WTC11 (cell line): ENCODE results near the gene PTPRT. TPM values are rescaled to one million over a fixed set of nuclear protein-coding genes. Genes with fewer than 3 reads are reported as not detected.

Experiments
- ATAC-seq: fragments of 200-7000 bp; cut with Tn5 transposase; 2 replicates; pipeline ENCODE4 v1.10.0; 2021; ENCODE audit warnings: mild to moderate bottlenecking, moderate library complexity
- CTCF ChIA-PET: fragments of 300-600 bp; sonication (Branson Sonifier 250); formaldehyde crosslinking; loops from one replicate; lab custom pipeline; 2021; ENCODE audit warnings: antibody characterized with exemption; lab: Charles Lee
- POLR2A ChIA-PET: fragments of 350-600 bp; sonication (Branson Sonifier 250); formaldehyde crosslinking; loops from one replicate; lab custom pipeline; 2021; ENCODE audit warnings: antibody characterized with exemption; lab: Charles Lee
- DNase-seq: peaks from one replicate; pipeline ENCODE4 v3.0.0; 2021; ENCODE audit warnings: low spot score
- H3K27ac Mint-ChIP-seq: 2 replicates; pipeline ENCODE4 v1.8.0; 2021; ENCODE audit warnings: mixed read lengths
- H3K27me3 Mint-ChIP-seq: 2 replicates; pipeline ENCODE4 v1.8.0; 2021; ENCODE audit warnings: low read depth, mild to moderate bottlenecking, moderate library complexity, mixed read lengths
- H3K36me3 Mint-ChIP-seq: 2 replicates; pipeline ENCODE4 v1.8.0; 2021; ENCODE audit warnings: mixed read lengths
- H3K4me1 Mint-ChIP-seq: 2 replicates; pipeline ENCODE4 v1.8.0; 2022; ENCODE audit warnings: mixed read lengths
- H3K4me3 Mint-ChIP-seq: 2 replicates; pipeline ENCODE4 v1.8.0; 2021; ENCODE audit warnings: mild to moderate bottlenecking, moderate library complexity, mixed read lengths
- H3K9me3 Mint-ChIP-seq: 2 replicates; pipeline ENCODE4 v1.8.0; 2021; ENCODE audit warnings: mixed read lengths
- CREB1 ChIP-seq: sonication (generic); formaldehyde crosslinking; IDR thresholded peaks from 2 replicates; pipeline ENCODE4 v1.8.0; 2023; ENCODE audit warnings: mild to moderate bottlenecking, missing genetic modification reagents
- ELF4 ChIP-seq: sonication (generic); formaldehyde crosslinking; IDR thresholded peaks from 2 replicates; pipeline ENCODE4 v1.8.1; 2022; ENCODE audit warnings: low read depth, mild to moderate bottlenecking, moderate library complexity, missing genetic modification reagents
- FOXJ3 ChIP-seq: sonication (generic); formaldehyde crosslinking; IDR thresholded peaks from 2 replicates; pipeline ENCODE4 v1.9.0; 2021; ENCODE audit warnings: missing genetic modification reagents, mild to moderate bottlenecking, borderline replicate concordance
- FOXK1 ChIP-seq: sonication (generic); formaldehyde crosslinking; IDR thresholded peaks from 2 replicates; pipeline ENCODE4 v1.8.0; 2022; ENCODE audit warnings: mild to moderate bottlenecking, moderate library complexity, missing genetic modification reagents
- GABPB1 ChIP-seq: sonication (generic); formaldehyde crosslinking; IDR thresholded peaks from 2 replicates; pipeline ENCODE4 v1.8.1; 2023; ENCODE audit warnings: mild to moderate bottlenecking, missing genetic modification reagents
- JUN ChIP-seq: sonication (generic); formaldehyde crosslinking; IDR thresholded peaks from 2 replicates; pipeline ENCODE4 v1.8.0; 2023; ENCODE audit warnings: mild to moderate bottlenecking, missing genetic modification reagents
- NFYB ChIP-seq: sonication (generic); formaldehyde crosslinking; conservative IDR thresholded peaks from 2 replicates; pipeline ENCODE4 v1.8.0; 2022; ENCODE audit warnings: low read depth, missing genetic modification reagents
- NR2C2 ChIP-seq: sonication (generic); formaldehyde crosslinking; IDR thresholded peaks from 2 replicates; pipeline ENCODE4 v1.8.0; 2022; ENCODE audit warnings: mild to moderate bottlenecking, missing genetic modification reagents
- OVOL2 ChIP-seq: fragments of 250-450 bp; sonication (Bioruptor Pico); IDR thresholded peaks from 2 replicates; pipeline ENCODE4 v1.9.0; 2021; ENCODE audit warnings: mild to moderate bottlenecking, borderline replicate concordance
- PRRX2 ChIP-seq: fragments of 250-450 bp; sonication (Bioruptor Pico); IDR thresholded peaks from 2 replicates; pipeline ENCODE4 v1.8.0; 2021; ENCODE audit warnings: mild to moderate bottlenecking
- RELA ChIP-seq: sonication (generic); formaldehyde crosslinking; IDR thresholded peaks from 2 replicates; pipeline ENCODE4 v1.8.1; 2022; ENCODE audit warnings: missing genetic modification reagents, mild to moderate bottlenecking, borderline replicate concordance
- SP1 ChIP-seq: sonication (generic); formaldehyde crosslinking; conservative IDR thresholded peaks from 2 replicates; pipeline ENCODE4 v1.8.1; 2022; ENCODE audit warnings: missing genetic modification reagents
- ZNF263 ChIP-seq: sonication (generic); formaldehyde crosslinking; IDR thresholded peaks from 2 replicates; pipeline ENCODE4 v1.8.1; 2022; ENCODE audit warnings: low read depth, mild to moderate bottlenecking, moderate library complexity, missing genetic modification reagents
- ZNF671 ChIP-seq: fragments of 250-450 bp; sonication (Bioruptor Pico); IDR thresholded peaks from 2 replicates; pipeline ENCODE4 v1.8.0; 2021; ENCODE audit warnings: mild to moderate bottlenecking
- total RNA-seq: library from RNA; stranded (reverse); gene quantifications from 3 replicates; pipeline ENCODE4 v1.2.3, GENCODE V29; 2021
- TF ChIP-seq, protein P1 (sequence below): fragments of 250-450 bp; sonication (Bioruptor Pico); IDR thresholded peaks from 2 replicates; pipeline ENCODE4 v1.9.0; 2021; ENCODE audit warnings: mild to moderate bottlenecking
- TF ChIP-seq, protein P2 (sequence below): fragments of 250-450 bp; sonication (Bioruptor Pico); IDR thresholded peaks from 2 replicates; pipeline ENCODE4 v1.9.0; 2021; ENCODE audit warnings: mild to moderate bottlenecking
- TF ChIP-seq, protein P3 (sequence below): sonication (generic); formaldehyde crosslinking; IDR thresholded peaks from 2 replicates; pipeline ENCODE4 v1.8.0; 2022; ENCODE audit warnings: mild to moderate bottlenecking, missing genetic modification reagents
- TF ChIP-seq, protein P4 (sequence below): sonication (generic); formaldehyde crosslinking; IDR thresholded peaks from 2 replicates; pipeline ENCODE4 v1.8.1; 2023; ENCODE audit warnings: mild to moderate bottlenecking, missing genetic modification reagents, moderate library complexity
- TF ChIP-seq, protein P5 (sequence below): sonication (generic); formaldehyde crosslinking; IDR thresholded peaks from 2 replicates; pipeline ENCODE4 v1.8.1; 2022; ENCODE audit warnings: low read depth, missing genetic modification reagents, borderline replicate concordance
- TF ChIP-seq, protein P6 (sequence below): sonication (generic); formaldehyde crosslinking; IDR thresholded peaks from 2 replicates; pipeline ENCODE4 v1.8.1; 2022; ENCODE audit warnings: mild to moderate bottlenecking, missing genetic modification reagents, moderate library complexity, borderline replicate concordance
- TF ChIP-seq, protein P7 (sequence below): sonication (generic); formaldehyde crosslinking; conservative IDR thresholded peaks from 2 replicates; pipeline ENCODE4 v1.8.1; 2022; ENCODE audit warnings: mild to moderate bottlenecking, missing genetic modification reagents

PTPRT gene
- total RNA-seq, 1 experiment from 2014 or later: 1.1 TPM

DNA sequence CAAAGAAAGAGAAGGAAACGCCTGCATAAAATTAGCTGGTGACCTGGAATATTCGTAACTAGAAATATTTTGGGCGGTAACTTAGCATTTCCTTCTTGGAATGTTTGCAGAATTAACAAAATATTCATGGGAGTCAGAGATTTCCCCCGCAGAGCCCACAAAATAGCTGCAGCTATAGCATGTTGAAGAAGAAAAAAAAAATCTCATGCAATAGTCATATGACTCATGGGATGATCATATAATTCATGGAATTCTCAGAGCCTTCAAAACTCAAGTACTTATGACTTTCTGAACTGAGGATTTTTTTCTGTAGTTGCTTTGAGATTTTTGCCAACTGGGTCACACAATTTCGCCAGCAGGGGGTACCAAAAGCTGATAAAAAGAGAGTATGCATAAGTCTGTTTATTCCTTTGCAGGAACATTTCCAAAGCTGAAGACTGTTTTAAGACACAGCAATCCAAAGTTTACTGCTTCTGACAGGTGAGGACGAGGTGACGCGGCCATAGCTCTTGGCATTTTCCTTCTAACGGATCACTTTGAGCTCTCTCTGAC, 985.5 kb downstream of the PTPRT start:
- TF ChIP-seq, protein P1, sequence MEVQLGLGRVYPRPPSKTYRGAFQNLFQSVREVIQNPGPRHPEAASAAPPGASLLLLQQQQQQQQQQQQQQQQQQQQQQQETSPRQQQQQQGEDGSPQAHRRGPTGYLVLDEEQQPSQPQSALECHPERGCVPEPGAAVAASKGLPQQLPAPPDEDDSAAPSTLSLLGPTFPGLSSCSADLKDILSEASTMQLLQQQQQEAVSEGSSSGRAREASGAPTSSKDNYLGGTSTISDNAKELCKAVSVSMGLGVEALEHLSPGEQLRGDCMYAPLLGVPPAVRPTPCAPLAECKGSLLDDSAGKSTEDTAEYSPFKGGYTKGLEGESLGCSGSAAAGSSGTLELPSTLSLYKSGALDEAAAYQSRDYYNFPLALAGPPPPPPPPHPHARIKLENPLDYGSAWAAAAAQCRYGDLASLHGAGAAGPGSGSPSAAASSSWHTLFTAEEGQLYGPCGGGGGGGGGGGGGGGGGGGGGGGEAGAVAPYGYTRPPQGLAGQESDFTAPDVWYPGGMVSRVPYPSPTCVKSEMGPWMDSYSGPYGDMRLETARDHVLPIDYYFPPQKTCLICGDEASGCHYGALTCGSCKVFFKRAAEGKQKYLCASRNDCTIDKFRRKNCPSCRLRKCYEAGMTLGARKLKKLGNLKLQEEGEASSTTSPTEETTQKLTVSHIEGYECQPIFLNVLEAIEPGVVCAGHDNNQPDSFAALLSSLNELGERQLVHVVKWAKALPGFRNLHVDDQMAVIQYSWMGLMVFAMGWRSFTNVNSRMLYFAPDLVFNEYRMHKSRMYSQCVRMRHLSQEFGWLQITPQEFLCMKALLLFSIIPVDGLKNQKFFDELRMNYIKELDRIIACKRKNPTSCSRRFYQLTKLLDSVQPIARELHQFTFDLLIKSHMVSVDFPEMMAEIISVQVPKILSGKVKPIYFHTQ: no peak
- TF ChIP-seq SP1: no peak
- TF ChIP-seq, protein P2, sequence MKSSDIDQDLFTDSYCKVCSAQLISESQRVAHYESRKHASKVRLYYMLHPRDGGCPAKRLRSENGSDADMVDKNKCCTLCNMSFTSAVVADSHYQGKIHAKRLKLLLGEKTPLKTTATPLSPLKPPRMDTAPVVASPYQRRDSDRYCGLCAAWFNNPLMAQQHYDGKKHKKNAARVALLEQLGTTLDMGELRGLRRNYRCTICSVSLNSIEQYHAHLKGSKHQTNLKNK (CRISPR knock-in tag): no peak
- TF ChIP-seq ZNF671 (CRISPR knock-in tag): no peak
- no peak for TF ChIP-seq PRRX2
- TF ChIP-seq, protein P3, sequence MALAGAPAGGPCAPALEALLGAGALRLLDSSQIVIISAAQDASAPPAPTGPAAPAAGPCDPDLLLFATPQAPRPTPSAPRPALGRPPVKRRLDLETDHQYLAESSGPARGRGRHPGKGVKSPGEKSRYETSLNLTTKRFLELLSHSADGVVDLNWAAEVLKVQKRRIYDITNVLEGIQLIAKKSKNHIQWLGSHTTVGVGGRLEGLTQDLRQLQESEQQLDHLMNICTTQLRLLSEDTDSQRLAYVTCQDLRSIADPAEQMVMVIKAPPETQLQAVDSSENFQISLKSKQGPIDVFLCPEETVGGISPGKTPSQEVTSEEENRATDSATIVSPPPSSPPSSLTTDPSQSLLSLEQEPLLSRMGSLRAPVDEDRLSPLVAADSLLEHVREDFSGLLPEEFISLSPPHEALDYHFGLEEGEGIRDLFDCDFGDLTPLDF (CRISPR knock-in tag): no peak
- TF ChIP-seq, protein P4, sequence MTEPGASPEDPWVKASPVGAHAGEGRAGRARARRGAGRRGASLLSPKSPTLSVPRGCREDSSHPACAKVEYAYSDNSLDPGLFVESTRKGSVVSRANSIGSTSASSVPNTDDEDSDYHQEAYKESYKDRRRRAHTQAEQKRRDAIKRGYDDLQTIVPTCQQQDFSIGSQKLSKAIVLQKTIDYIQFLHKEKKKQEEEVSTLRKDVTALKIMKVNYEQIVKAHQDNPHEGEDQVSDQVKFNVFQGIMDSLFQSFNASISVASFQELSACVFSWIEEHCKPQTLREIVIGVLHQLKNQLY (CRISPR knock-in tag): no peak
- no peak for TF ChIP-seq FOXJ3
- no peak for TF ChIP-seq ELF4 (CRISPR knock-in tag)
- TF ChIP-seq RELA (CRISPR knock-in tag): no peak
- TF ChIP-seq NFYB (CRISPR knock-in tag): no peak
- TF ChIP-seq, protein P5, sequence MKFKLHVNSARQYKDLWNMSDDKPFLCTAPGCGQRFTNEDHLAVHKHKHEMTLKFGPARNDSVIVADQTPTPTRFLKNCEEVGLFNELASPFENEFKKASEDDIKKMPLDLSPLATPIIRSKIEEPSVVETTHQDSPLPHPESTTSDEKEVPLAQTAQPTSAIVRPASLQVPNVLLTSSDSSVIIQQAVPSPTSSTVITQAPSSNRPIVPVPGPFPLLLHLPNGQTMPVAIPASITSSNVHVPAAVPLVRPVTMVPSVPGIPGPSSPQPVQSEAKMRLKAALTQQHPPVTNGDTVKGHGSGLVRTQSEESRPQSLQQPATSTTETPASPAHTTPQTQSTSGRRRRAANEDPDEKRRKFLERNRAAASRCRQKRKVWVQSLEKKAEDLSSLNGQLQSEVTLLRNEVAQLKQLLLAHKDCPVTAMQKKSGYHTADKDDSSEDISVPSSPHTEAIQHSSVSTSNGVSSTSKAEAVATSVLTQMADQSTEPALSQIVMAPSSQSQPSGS (CRISPR knock-in tag): no peak
- Mint-ChIP-seq H3K27ac (no peak overlapping the region), H3K36me3 (peaks cover 9% of the 10 kb centered on the region), H3K9me3 (peaks cover 16% of the 10 kb centered on the region), H3K4me3 (no peak overlapping the region), H3K4me1 (peaks cover 13% of the 10 kb centered on the region), H3K27me3 (peaks cover 4% of the 10 kb centered on the region)
- ATAC-seq (no peak), DNase-seq (peak; percentile 15)
- ChIA-PET CTCF (interaction anchor here (1.0 to 1.5 kb wide), 3 partner anchors 15 to 1205 kb away, joined by 3 to 7 read pairs (median 3); no protein-coding TSS in a partner anchor), POLR2A (no interaction called here)

DNA sequence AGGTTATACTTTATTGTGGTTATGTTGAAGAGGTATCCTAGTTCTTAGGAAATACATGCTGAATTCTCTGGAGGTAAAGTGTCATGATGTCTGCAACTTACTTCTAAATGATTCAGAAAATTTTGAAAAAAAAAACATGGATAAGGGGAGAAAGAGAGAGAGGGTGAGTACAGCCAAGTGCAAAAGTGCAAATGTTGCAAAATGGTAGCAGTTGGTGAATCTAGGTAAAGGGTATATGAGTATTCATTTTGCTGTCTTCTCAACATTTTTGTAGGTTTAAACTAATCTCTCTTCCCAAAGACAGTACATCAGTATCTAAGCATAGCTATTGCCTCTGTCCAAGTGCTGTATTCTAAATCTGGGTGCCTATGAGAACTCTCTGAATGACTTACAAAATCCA, 992.1 kb downstream of the PTPRT start:
- H3K27me3 Mint-ChIP-seq: no peaks in the 10 kb centered on the region
- TF ChIP-seq SP1 (no peak), GABPB1 (CRISPR knock-in tag) (no peak), FOXK1 (CRISPR knock-in tag) (no peak), NR2C2 (CRISPR knock-in tag) (no peak), JUN (CRISPR knock-in tag) (no peak), OVOL2 (CRISPR knock-in tag) (no peak), ZNF263 (CRISPR knock-in tag) (no peak), CREB1 (CRISPR knock-in tag) (no peak)
- TF ChIP-seq, protein P6, sequence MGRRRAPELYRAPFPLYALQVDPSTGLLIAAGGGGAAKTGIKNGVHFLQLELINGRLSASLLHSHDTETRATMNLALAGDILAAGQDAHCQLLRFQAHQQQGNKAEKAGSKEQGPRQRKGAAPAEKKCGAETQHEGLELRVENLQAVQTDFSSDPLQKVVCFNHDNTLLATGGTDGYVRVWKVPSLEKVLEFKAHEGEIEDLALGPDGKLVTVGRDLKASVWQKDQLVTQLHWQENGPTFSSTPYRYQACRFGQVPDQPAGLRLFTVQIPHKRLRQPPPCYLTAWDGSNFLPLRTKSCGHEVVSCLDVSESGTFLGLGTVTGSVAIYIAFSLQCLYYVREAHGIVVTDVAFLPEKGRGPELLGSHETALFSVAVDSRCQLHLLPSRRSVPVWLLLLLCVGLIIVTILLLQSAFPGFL (CRISPR knock-in tag): no peak
- TF ChIP-seq, protein P7, sequence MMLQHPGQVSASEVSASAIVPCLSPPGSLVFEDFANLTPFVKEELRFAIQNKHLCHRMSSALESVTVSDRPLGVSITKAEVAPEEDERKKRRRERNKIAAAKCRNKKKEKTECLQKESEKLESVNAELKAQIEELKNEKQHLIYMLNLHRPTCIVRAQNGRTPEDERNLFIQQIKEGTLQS (CRISPR knock-in tag): no peak
- TF ChIP-seq, protein P3 (CRISPR knock-in tag): no peak
- TF ChIP-seq, all 79 proteins: peak for 0
- ChIA-PET POLR2A (no interaction called here), CTCF (no interaction called here)
- Mint-ChIP-seq H3K4me3 (no peak overlapping the region), H3K27ac (no peak overlapping the region), H3K4me1 (0 out of 2 replicates have a peak, but pooled peaks cover under 1% of the 10 kb centered on the region), H3K36me3 (no peaks in the 10 kb centered on the region), H3K9me3 (peaks cover 4% of the 10 kb centered on the region)
- no peak for ATAC-seq
- DNase-seq: no peak
